Stimulated activated CD8-positive, alpha-beta memory T cell treated with anti-CD3 and anti-CD28 coated beads, Interleukin-12 subunit alpha, Interleukin-12 subunit beta, amount 100 ng/mL, for 1 hour (primary cell): ENCODE results near the gene TMEM38B.
"Not testable (repeated sequence)": the region's sequence is repeated elsewhere in the genome, so short reads cannot be mapped to it uniquely, and the experiment has no call there.

Experiments
- DNase-seq: peaks from one replicate; pipeline ENCODE4 v3.0.0-alpha.2; 2020; ENCODE audit warnings: low read depth

The TMEM38B gene

DNA sequence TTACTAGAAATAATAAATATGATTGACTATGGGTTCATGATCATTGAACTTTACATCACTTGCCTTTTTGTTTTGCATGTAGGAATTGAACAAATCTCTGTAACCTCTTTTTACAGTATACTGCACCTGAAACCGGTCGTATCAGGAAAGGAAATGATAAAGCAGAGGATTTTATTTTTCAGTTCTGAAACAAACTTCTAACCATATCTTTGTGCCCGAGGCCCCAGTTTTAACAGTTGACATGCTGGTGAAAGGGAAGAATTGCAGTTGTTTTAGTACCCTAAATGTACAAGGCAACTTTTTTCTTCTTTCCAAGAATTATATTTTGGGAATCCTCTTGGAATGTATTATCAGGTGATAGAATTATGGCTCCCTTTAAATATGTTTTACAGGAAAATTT is 27.8 kb downstream of the TMEM38B start:
- DNase-seq, result no peak

DNA sequence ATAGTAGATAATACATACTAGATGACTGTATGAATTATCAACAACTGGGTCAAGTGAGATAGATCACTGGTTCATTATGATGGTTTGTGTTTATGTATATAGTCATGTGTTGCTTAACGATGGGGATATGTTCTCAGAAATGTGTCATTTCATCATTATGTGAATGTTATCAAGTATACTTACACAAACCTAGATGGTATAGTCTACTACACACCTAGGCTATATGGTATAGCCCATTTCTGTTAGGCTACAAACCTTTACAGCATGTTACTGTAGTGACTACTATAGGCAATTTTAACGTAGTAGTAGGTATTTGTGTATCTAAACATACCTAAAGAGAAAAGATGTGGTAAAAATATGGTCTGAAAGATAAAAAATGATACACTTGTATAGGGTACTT is 31.0 kb downstream of the TMEM38B start:
- DNase-seq, result no peak

DNA sequence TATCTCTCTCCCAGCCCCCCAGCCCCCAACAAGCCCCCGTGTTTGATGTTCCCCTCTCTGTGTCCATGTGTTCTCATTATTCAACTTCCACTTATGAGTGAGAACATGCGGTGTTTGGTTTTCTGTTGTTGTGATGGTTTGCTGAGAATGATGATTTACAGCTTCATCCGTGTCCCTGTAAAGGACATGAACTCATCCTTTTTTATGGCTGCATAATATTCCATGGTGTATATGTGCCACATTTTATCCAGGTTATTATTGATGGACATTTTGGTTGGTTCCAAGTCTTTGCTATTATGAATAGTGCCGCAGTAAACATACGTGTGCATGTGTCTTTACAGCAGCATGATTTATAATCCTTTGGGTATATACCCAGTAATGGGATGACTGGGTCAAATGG is 33.9 kb downstream of the TMEM38B start:
- DNase-seq, result not testable (repeated sequence)

DNA sequence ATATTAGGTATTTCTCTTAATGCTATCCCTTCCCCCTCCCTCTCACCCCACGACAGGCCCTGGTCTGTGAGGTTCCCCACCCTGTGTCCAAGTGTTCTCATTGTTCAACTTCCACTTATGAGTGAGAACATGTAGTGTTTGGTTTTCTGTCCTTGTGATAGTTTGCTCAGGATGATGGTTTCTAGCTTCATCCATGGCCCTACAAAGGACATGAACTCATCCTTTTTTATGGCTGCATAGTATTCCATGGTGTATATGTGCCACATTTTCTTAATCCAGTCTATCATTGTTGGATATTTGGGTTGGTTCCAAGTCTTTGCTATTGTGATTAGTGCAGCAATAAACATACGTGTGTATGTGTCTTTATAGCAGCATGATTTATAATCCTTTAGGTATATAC is 37.1 kb downstream of the TMEM38B start:
- not testable (repeated sequence) for DNase-seq

DNA sequence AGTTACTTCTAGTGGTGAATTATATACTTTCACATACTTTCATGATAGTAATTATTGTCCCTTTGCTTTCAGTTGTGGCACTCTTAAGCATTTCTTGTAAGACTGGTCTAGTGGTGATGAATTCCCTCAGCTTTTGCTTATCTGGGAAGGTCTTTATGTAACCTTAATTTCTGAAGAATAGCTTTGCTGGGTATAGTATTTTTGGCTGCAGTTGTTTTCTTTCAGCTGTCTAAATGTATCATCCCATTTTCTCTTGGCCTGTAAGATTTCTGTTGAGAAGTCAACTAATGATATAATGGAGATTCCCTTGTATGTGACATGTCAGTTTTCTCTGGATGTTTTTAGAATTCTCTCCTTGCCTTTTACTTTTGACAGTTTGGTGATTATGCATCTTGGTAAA is 41.0 kb downstream of the TMEM38B start:
- DNase-seq, result no peak

DNA sequence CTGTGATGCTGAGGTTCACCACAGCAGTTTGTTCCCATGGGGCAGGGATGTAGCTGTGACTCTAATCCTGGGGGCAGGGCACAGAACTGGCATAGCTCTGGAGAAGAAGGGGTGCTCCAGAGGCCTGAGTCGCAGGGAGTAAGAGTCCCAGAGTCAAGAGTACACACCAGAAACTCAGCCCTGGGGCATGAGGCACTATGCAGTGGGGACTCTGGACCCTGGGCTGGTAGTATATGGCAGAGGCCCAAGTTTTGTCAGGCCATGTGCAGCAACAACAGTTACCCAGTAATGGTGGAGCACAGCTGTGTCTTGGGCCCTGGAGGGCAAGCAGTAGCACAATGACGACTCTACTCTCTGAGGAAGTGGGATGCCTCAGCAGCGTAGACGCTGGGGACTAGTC is 42.9 kb downstream of the TMEM38B start:
- DNase-seq, result no peak

DNA sequence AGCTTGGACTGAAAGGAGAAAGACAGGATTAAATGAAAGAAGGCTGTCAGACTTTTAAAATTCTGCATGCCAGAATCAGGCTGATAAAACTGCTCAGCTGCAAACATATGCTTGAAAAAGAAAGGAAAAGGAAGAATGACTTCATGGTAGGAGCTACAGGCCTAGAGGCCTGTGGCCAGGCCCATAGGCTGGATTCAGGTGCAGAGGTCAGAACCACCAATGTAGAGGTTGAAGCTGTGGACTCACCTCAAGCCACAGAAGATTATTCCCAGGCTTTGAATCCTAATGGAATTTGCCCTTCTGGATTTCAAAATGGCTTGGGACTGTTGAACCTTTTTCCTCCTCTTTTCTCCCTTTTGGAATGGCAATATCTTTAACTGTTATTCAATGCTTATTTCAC is 47.7 kb downstream of the TMEM38B start:
- DNase-seq, result no peak

DNA sequence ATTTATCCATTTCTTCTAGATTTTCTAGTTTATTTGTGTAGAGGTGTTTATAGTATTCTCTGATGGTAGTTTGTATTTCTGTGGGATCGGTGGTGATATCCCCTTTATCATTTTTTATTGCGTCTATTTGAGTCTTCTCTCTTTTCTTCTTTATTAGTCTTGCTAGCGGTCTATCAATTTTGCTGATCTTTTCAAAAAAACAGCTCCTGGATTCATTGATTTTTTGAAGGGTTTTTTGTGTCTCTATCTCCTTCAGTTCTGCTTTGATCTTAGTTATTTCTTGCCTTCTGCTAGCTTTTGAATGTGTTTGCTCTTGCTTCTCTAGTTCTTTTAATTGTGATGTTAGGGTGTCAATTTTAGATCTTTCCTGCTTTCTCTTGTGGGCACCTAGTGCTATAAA is 53.0 kb downstream of the TMEM38B start:
- not testable (repeated sequence) for DNase-seq

DNA sequence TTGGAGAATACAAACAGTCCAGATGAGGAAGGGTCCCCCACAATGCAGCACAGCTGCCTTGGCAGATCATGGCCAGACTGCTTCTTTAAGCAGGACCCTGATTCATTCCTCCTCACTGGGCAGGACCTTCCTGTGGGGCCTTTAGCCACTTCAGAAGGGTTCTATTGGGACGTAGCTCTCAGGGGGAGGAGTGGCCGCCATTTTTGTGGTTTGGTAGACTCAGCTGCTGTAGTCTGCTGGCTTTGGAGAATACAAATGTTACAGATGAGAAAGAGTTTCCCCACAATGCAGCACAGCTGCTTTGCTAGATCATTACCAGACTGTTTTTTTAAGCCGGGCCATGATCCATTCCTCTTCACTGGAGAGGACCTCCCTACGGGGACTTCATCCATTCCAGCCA is 57.4 kb downstream of the TMEM38B start:
- no peak for DNase-seq

DNA sequence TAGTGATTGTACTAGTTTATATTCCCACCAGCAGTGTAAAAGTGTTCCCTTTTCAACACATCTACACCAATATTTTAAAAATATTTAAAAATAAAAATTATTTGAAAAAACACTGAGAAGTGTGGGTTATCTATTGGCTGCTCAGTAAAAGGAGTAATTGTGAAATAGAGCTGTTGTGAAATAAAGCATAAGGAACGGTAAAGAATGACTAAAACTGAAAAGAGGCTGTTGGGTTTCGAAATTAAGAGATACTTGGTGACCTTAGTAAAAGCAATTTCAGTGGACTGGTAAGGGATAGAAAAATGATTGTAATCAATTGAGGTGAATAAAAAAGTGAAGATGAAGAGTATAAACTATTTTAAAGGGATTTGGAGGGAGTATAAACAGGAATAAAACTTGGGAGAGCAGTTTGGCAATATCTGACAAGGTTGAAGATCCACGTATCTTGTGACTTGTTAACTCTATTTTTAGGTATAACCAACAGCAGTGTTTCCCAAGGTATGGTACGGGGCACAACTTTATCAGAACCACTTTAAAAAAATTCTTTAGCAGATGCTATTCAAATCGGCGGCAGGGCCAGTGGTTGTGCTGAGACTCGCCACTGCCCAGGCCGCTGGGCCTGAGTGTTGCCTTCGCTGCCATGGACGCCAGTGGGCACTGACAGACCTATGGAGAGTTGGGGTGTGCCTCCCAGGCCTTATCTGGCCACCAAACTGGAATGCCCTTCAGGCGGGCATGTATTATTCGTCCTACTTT is 63.3 kb downstream of the TMEM38B start:
- no peak for DNase-seq

DNA sequence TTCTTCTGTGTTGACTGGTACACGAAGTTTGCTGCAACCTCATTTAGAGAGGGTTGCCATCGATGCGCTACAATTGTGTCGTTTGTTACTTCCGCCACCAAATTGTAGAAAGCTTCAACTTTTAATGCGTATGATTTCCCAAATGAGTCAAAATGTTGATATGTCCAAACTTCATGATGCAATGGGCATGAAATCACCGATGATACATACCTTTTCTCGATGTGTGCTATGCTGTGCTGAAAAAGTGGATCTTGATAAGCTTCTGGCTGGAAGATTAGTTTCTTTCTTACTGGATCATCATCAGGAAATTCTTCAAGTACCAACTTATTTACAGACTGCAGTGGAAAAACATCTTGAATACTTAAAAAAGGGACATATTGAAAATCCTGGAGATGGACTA is 65.7 kb downstream of the TMEM38B start:
- DNase-seq, result no peak

DNA sequence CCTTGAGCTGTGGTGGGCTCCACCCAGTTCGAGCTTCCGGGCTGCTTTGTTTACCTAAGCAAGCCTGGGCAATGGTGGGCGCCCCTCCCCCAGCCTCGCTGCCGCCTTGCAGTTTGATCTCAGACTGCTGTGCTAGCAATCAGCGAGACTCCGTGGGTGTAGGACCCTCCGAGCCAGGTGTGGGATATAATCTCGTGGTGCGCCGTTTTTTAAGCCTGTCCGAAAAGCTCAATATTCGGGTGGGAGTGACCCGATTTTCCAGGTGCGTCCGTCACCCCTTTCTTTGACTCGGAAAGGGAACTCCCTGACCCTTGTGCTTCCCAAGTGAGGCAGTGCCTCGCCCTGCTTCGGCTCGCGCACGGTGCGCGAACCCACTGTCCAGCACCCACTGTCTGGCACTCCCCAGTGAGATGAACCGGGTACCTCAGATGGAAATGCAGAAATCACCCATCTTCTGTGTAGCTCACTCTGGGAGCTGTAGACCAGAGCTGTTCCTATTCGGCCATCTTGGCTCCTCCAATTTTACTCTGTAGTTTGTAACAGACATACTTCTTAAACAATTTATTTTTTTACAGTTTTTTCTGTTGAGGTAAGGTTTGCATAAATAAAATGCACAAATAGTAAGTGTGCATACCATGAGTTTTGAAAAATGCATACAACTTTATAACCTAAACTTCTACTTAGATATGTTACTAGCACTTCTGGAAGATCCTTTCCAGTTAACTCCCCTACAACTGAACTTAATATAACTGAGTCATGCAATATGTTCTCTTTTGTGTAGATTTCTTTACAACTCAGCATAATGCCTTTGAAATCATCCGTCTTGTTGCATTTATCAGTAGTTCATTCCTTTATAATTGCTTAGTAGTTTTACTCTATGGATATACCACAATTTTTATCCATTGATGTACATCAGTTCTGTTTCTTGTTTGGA is 88.5 kb downstream of the TMEM38B start:
- not testable (repeated sequence) for DNase-seq

DNA sequence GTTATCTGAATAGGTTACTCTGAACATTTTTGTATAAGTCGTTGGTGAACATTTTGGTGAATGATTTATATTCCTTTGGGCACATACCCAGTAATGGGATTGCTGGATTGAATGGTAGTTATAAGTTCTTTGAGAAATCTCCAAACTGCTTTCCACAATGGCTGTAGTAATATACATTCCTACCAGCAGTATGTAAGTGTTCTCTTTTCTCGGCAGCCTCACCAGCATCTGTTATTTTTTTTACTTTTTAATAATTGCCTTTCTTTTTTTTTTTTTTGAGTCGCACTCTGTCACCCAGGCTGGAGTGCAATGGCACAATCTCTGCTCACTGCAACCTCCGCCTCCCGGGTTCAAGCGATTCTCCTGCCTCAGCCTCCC is 89.1 kb downstream of the TMEM38B start:
- not testable (repeated sequence) for DNase-seq

DNA sequence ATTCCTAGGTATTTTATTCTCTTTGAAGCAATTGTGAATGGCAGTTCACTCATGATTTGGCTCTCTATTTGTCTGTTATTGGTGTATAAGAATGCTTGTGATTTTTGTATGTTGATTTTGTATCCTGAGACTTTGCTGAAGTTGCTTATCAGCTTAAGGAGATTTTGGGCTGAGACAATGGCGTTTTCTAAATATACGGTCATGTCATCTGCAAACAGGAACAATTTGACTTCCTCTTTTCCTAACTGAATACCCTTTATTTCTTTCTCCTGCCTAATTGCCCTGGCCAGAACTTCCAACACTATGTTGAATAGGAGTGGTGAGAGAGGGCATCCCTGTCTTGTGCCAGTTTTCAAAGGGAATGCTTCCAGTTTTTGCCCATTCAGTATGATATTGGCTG is 92.5 kb downstream of the TMEM38B start:
- not testable (repeated sequence) for DNase-seq

DNA sequence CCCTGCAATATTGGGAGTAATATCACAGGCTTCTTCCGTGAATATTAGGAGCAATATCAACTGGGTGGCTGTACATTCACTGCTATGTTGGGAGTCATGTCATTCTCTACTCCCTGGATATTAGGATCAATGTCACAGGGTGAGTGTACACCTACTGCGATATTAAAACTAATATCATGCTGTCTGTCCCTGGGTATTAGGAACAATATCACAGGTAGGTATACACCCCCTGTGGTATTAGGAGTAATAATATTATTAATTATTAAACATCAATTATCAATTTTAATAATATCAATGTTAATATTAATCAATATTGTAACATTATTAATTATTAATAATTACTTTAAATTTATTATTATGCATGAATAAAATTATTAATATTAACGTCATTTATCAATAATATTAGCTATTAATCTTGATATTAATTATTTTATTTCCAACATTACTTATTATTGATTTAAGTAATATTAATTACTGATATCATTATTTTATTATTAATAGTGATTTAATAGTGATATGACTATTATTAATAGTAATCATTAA is 121.9 kb downstream of the TMEM38B start:
- no peak for DNase-seq

DNA sequence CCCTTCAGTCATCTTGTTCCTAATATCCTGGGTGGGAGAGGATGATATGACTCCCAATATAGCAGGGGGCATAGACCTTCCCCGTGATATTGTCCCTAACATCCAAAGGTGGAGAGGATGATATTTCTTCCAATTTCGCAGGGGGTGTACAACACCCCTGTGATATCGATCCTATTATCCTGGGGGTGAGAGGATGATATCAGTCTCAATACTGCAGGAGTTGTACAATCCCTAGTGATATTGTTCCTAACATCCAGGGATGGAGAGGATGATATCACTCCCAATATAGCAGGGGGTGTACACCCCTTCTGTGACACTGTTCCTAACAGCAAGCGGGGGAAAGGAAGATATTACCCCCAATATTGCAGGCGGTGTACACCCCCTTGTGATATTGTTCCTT is 122.6 kb downstream of the TMEM38B start:
- DNase-seq, result no peak

DNA sequence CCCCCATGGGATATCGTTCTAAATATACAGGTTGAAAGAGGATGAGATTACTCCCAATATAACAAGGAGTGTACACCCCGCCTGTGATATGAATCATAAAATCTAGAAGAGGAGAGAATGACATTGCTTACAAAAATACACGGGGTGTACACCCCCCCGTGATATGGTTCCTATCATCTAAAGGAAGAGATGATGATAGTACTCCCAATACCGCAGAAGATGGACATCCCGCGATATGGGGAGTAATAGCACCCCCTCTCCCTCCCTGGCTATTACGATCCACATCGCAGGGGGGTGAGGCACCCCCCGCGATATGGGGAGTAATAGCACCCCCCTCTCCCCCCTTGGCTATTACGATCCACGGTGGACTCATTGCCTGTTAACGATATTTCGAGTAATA is 124.6 kb downstream of the TMEM38B start:
- DNase-seq, result no peak

DNA sequence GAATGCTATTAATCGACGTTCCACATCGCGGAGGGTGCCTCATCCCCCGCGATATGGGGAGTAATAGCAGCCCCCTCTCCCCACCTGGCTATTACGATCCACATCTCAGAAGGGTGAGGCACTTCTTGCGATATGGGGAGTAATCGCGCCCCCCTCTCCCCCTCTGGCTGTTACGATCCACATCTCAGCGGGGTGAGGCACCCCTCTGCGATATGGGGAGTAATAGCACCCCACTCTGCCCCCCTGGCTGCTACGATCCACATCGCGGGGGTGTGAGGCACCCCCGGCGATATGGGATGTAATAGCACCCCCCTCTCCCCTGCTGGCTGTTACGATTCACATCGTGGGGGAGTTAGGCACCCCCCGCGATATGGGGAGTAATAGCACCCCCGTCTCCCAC is 128.5 kb downstream of the TMEM38B start:
- no peak for DNase-seq
